GM06990 (cell line): ENCODE measurements around the gene ST8SIA4.
A peak's percentile ranks its signal among the peaks of the same experiment; 100 is the strongest.

Experiments
- DNase-seq: peaks from one replicate; pipeline ENCODE4 v3.0.0-alpha.2; 2011; ENCODE audit not compliant: insufficient read length; ENCODE audit errors: extremely low read depth
- H3K27me3 ChIP-seq: replicated peaks from 2 replicates; pipeline ENCODE4 v1.6.0; 2011; ENCODE audit warnings: low read length; ENCODE audit not compliant: control insufficient read depth, insufficient read depth
- H3K36me3 ChIP-seq: 2 replicates; pipeline ENCODE4 v1.5.1; 2011; ENCODE audit warnings: low read length; ENCODE audit not compliant: control insufficient read depth, insufficient read depth
- H3K4me3 ChIP-seq: replicated peaks from 2 replicates; pipeline ENCODE4 v1.5.1; 2011; ENCODE audit warnings: low read depth, mild to moderate bottlenecking, control low read depth, low read length
- CTCF ChIP-seq: IDR thresholded peaks from 2 replicates; pipeline ENCODE4 v1.5.1; 2011; ENCODE audit warnings: low read length, control low read depth, mild to moderate bottlenecking, inconsistent platforms; ENCODE audit not compliant: insufficient read depth, poor library complexity, severe bottlenecking

The ST8SIA4 gene

GRCh38 chr5:100855295-100855694, 47.8 kb downstream of the ST8SIA4 start:
- H3K4me3 ChIP-seq: no peak overlapping the region; the same call in 1 of the 2 replicates
- TF ChIP-seq CTCF: no peak
- H3K36me3 ChIP-seq: no peaks in the 10 kb centered on the region
- no peak for DNase-seq
- H3K27me3 ChIP-seq: no peaks in the 10 kb centered on the region

GRCh38 chr5:100854591-100854990, 48.5 kb downstream of the ST8SIA4 start:
- Histone ChIP-seq H3K4me3 (no peak overlapping the region), H3K27me3 (no peaks in the 10 kb centered on the region), H3K36me3 (no peaks in the 10 kb centered on the region)
- no peak for TF ChIP-seq CTCF
- DNase-seq: no peak

GRCh38 chr5:100853582-100853981, 49.5 kb downstream of the ST8SIA4 start:
- no peak for TF ChIP-seq CTCF
- Histone ChIP-seq H3K36me3 (peaks cover 2% of the 10 kb centered on the region), H3K4me3 (no peak overlapping the region), H3K27me3 (no peaks in the 10 kb centered on the region)
- DNase-seq: no peak

GRCh38 chr5:100852988-100853449, 50.1 kb downstream of the ST8SIA4 start:
- Histone ChIP-seq H3K4me3 (peak overlapping the region; percentile 16; the same call in 1 of the 2 replicates), H3K27me3 (no peaks in the 10 kb centered on the region), H3K36me3 (peaks cover 2% of the 10 kb centered on the region)
- no peak for TF ChIP-seq CTCF
- DNase-seq: peak; percentile 75

- Histone ChIP-seq H3K4me3 (no peak overlapping the region), H3K36me3 (peaks cover 2% of the 10 kb centered on the region)
- DNase-seq: no peak
Measured at GRCh38 chr5:100852051-100852450, 51.0 kb downstream of the ST8SIA4 start.

More at GRCh38 chr5:100852051-100852450, 51.0 kb downstream of the ST8SIA4 start:
- TF ChIP-seq CTCF: no peak
- H3K27me3 ChIP-seq: no peaks in the 10 kb centered on the region
